ENCODE results near the gene PTPRD.
A peak's percentile ranks its signal among the peaks of the same experiment; 100 is the strongest.
"Not testable (repeated sequence)": the region's sequence is repeated elsewhere in the genome, so short reads cannot be mapped to it uniquely, and the experiment has no call there.

The PTPRD gene

GRCh38 chr9:9949978-9950377, 662.8 kb downstream of the PTPRD start:
- no peak for DNase-seq

DNA sequence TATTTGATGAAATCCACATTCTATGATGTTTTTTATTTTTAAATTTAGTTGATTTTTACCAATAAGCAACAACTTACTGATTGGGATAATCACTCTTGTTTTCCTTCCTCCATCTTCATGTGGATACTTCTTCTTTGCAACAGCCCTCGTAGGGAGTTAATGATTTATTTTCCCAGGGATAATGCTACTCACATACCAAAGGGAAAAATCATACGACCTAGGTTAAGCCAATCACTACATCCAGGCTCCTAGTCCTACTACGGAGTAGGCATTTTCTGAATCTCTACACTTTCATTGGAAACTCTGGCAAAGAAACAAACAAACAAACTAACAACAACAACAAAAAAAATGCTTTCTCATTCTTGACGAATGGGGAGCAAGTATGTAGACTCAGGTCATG, 663.4 kb downstream of the PTPRD start:
- DNase-seq = no peak

DNA sequence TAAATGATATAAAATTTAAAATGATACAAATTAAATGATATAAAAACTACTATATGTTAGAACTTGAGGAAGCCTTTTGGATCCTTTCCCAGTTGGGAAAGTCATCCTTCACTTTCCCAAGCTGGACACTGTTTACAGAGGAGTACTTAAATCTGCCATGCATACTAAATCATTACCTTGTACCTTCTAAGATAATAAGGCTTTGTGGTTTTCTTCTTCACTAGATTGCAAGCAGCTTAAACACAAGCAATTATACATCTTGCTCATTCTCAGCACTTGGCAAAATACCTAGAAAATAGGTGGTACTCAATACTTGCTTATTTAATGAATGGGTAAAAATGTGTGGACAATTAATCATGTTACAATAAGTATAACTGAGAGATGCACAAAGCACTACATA, 666.8 kb downstream of the PTPRD start:
- no peak for DNase-seq

GRCh38 chr9:9942764-9943424, 669.9 kb downstream of the PTPRD start:
- DNase-seq = peak; percentile 56

GRCh38 chr9:9938432-9938831, 674.4 kb downstream of the PTPRD start:
- no peak for DNase-seq

GRCh38 chr9:9931464-9931863, 681.3 kb downstream of the PTPRD start:
- DNase-seq = not testable (repeated sequence)

DNA sequence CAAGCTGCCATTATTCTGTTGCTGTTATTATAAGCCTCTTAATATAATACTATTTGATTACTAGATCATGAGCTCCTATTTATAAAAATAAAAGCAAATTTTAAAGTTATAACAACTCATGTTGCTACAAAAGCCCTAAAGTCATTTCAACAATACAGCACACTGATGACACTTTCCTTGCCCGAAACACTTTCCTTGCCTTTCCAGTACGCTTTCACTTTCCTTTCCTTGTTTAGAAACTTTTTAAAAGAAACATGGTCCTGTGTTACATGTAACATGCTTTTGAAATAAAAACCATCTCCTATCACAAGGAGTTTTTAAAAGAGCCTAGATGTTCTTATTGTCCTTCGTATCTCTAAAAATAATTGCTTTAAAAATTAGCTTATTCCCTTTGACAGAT, 688.4 kb downstream of the PTPRD start:
- no peak for DNase-seq

DNA sequence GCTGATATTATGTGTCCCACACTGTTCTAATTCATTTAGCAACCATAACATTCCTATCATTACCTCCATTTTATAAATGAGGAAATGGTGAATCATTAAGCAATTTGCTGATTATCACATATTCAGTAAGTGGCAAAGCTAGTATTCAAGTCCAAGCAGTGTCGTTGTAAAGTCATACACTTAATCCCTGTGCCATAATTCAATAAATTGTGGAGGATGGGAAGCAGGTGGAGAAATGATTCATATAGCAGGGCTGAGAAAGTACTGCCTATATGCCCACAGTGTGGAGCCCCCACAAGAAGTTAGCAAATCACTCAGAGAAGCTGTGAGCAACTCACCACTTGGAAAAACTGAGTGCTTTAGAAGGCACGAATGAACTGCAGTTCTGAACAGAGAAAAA, 691.0 kb downstream of the PTPRD start:
- no peak for DNase-seq

DNA sequence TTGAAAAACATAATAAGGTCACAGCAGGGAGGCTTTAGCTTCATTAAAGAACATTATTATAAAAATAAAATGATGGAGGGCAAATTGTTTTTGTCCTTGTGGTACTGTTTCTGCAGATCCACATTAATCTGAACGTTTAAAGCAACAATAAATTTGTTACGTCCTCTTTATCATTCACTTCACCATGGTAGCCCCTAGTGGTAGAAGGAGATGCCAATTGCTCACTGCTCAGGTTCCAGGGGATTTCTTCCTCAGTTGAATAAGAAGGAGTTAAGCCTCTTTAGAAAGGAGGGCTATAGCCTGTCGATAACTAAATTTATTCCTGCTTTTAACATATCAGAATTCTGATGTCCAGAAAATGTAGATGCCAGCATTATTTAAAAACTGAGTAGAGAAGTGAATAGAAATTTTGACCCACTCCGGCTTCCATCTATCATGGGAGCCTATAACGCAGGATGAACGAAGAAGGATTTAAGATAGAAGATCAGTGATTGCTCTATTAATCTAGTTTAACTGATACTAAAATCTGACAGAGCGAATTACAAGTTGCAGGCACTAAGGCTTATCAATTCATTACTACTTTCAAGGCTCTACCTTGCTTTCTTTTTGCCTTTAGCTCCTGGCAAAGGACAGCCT, 692.3 kb downstream of the PTPRD start:
- DNase-seq = no peak

DNA sequence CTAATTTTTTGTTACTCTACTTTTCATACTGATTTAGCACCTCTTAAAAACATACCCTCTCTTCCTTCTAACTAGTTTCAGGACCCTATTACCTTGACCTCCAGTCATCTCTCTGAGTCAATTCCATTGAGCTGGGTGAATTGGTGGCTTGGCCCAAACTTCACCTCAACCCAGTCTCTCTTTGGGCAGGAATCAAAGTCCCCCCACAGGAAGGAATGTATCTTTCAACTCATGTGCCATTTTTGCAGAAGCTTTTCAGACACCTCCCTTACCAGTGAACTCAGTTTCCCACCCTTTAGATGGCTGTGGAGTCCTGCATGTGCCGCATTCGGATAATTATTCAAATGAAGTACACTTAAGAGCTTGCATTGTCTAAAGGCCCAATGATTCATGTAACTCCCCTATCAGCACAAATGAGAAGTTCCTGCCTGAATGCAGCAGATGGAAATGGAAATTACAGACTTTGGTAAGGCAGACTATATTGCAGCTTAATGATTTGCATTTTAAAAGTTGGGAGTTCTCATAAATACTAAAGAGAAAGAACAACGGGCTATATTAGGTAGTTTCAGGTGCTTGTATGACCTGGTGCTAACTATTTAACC, 693.5 kb downstream of the PTPRD start:
- DNase-seq = no peak

DNA sequence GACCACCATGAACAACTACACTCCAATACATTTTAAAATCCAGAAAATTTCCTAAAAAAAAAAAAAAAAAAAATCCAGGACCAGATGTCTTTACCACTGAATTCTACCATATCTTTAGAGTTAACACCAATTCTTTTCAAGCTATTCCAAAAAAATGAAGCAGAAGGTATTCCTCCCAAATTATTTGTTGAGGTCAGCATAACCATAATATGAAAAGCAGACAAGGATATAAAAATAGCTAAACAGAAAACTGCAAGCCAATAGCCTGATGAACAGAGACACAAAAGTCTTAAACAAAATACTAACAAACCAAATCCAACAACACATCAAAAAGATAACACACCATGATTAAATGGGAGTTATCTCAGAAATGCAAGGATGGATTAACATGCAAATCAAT, 695.4 kb downstream of the PTPRD start:
- no peak for DNase-seq

- no peak for DNase-seq
Observed at GRCh38 chr9:9914174-9914573, 698.6 kb downstream of the PTPRD start.

DNA sequence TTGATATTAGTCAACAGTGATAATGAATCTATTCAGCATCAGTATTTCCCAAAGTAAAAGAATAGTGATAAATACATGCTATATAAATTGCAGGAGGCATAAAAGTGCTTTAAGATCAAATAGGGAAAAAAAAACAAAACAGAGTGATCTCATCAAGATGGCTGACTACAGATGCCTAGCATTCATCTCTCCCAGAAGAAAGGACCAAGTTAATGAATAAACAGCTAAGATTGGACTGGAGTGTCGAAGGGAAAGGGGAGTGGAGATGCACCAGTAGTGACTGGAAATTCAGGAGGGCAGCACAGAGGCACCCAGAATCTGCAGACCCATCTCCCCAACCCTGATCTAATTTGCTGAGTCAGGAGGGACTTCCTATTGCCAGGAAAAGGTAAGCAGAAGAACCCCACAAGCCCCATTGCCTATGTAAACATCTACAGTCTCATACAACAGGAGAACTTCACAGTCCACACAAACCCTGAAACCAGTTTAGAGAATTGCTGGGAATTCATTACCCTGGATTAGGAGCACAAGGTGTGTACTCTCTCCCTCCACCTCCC, 699.4 kb downstream of the PTPRD start:
- DNase-seq = no peak

DNA sequence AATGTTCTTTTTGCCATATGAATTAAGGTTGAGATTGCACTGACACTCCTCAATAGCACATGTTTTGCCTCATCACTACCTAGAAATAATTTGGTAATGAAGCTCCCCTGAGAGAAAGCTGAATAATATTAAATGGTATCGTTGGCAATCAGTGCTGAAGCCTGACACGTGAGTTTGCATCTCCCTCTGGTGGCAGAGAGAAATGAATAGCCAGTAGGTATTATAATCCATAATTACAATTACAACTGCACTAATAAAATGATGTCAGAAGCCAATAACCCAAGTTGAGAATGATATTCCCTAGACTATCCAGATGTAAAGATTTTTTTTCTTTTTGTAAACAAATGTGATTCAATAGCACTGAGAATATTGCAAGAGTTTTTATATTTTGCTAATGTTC, 700.3 kb downstream of the PTPRD start:
- peak; percentile 13 for DNase-seq

GRCh38 chr9:9905736-9906135, 707.1 kb downstream of the PTPRD start:
- no peak for DNase-seq

GRCh38 chr9:9904041-9904440, 708.8 kb downstream of the PTPRD start:
- DNase-seq = no peak

- DNase-seq = no peak
Observed at GRCh38 chr9:9901624-9902023, 711.2 kb downstream of the PTPRD start.

DNA sequence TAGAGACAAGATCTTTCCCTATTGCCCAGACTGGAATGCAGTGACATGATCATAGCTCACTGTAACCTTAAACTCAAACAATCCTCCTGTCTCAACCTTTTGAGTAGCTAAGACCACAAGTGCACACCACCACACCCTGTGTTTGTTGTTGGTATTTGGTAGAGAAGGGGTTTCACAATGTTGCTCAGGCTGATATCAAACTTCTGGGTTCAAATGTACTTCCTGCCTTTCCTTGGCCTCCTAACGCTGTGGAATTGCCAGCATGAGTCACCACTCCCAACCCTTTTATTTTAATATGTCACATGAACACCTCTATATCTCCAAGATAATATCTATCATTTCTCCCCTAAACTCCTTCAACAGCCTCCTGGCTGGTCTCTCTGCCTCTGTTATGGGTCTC, 719.0 kb downstream of the PTPRD start:
- no peak for DNase-seq

- DNase-seq = no peak
Observed at GRCh38 chr9:9892217-9892616, 720.6 kb downstream of the PTPRD start.

- no peak for DNase-seq
Observed at GRCh38 chr9:9881692-9882091, 731.1 kb downstream of the PTPRD start.

GRCh38 chr9:9874270-9874669, 738.5 kb downstream of the PTPRD start:
- no peak for DNase-seq

DNA sequence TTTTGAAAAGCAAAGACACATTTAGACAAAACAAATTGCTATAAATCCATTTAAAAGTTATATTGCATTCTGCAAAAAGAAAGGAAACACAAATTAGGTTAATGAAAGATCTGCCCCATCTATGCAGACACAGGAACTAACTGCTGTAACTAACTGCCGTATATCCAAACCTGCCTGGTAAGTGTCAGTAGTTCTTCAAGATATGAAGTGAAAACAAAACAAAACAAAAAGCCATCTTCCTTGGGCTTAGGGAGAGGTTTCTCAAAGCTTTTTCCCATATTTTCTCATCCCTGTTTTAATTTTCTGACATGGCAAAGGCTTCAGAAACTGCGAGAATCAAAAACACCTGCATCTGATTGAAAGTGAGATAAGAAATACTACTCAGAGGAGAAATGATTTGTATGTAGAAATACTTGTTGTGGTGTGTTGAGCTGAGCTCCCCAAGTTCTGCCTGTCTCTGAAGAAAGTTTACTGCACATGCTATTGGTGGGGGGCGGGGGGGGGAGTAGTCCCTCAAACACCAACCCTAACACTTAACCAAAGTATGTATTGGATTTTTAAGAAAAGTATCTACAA, 750.5 kb downstream of the PTPRD start:
- no peak for DNase-seq

DNA sequence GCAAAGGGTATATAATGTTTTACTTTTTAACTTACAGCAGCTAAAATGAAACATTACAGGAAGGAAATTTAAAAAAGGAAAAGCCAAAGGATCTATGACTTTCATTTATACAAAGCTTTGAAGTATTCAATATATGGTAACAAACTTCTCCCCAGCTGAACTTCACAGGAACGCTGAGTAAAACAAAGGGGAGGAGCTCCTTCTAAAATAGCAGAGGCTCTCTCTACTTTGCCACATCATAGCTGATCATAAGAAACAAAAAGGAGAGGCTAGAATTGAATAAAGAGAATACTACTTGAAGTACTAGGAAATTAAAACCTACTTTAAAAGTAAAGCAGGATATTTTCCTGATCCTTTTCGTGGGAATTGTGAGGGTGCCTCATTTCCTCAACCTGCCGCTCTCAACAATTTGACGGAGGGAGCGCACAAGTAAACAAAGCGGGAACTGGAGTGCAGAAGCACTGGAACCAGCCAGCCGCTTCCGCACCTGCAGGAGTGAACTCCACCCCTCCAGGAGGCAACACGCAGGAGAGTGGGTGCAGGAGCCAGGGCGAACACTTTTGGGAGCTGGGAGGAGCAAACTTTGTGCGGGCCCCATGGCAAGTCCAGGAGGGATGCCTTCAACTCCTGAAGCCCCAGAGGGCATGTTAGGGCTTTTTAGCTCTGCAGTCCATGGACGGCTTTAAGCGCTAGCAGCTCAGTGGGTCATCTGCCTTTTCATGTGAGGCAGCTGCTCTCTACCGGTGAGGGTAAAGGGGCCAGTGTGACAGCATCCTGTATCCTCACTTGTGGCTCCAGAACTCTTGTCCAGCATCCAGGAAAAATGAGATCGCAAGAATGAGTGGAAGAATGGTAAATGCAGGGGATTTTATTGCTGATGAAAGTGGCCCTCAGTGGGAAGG, 757.4 kb downstream of the PTPRD start:
- DNase-seq = no peak

All from NCI-H1694 (cell line).